Calu3 (cell line): ENCODE data around the gene CELA3B. TPM values are rescaled to one million over a fixed set of nuclear protein-coding genes. Genes with fewer than 3 reads are reported as not detected.
"Not testable (repeated sequence)": the region's sequence is repeated elsewhere in the genome, so short reads cannot be mapped to it uniquely, and the experiment has no call there.

ENCODE experiments used
- BruUV-seq: library from RNA; stranded (reverse); fragments of 400-500 nt; replicated peaks from 2 replicates; lab custom pipeline; 2021; lab: Mats Ljungman, UMichigan
- CTCF ChIA-PET: fragments of 300-600 bp; sonication (Branson Sonifier 250); formaldehyde crosslinking; loops from one replicate; lab custom pipeline; 2022; ENCODE audit warnings: antibody characterized with exemption; lab: Charles Lee
- DNase-seq: peaks from one replicate; pipeline ENCODE4 v3.0.0; 2022
- H3K27ac Mint-ChIP-seq: one replicate; pipeline ENCODE4 v1.8.0; 2022; ENCODE audit warnings: mixed read lengths; ENCODE audit not compliant: unreplicated experiment
- H3K27me3 Mint-ChIP-seq: one replicate; pipeline ENCODE4 v1.8.0; 2022; ENCODE audit warnings: mixed read lengths; ENCODE audit not compliant: unreplicated experiment
- H3K36me3 Mint-ChIP-seq: one replicate; pipeline ENCODE4 v1.8.0; 2022; ENCODE audit warnings: mild to moderate bottlenecking, moderate library complexity, mixed read lengths; ENCODE audit not compliant: insufficient read depth, unreplicated experiment
- H3K4me1 Mint-ChIP-seq: one replicate; pipeline ENCODE4 v1.8.0; 2022; ENCODE audit warnings: mild to moderate bottlenecking, low read depth, mixed read lengths; ENCODE audit not compliant: unreplicated experiment
- H3K4me3 Mint-ChIP-seq: one replicate; pipeline ENCODE4 v1.8.0; 2022; ENCODE audit warnings: mild to moderate bottlenecking, low read depth, moderate library complexity, mixed read lengths; ENCODE audit not compliant: unreplicated experiment
- H3K9me3 Mint-ChIP-seq: one replicate; pipeline ENCODE4 v1.8.0; 2022; ENCODE audit warnings: low read depth, mixed read lengths; ENCODE audit not compliant: unreplicated experiment
- CTCF ChIP-seq: fragments of 200-600 bp; IDR thresholded peaks from one replicate; pipeline ENCODE4 v1.8.0; 2022; ENCODE audit warnings: antibody characterized with exemption; ENCODE audit not compliant: unreplicated experiment
- intact Hi-C: fragments of 100-400 bp; cut with micrococcal nuclease; formaldehyde crosslinking; loops from one replicate; pipeline ENCODE4 v1.10.0; 2022; ENCODE audit not compliant: unreplicated experiment
- total RNA-seq: library from RNA; stranded (reverse); gene quantifications from 2 replicates; pipeline ENCODE4 v1.2.3, GENCODE V29; 2022

The CELA3B gene
- total RNA-seq, 1 experiment from 2014 or later = not detected

DNA sequence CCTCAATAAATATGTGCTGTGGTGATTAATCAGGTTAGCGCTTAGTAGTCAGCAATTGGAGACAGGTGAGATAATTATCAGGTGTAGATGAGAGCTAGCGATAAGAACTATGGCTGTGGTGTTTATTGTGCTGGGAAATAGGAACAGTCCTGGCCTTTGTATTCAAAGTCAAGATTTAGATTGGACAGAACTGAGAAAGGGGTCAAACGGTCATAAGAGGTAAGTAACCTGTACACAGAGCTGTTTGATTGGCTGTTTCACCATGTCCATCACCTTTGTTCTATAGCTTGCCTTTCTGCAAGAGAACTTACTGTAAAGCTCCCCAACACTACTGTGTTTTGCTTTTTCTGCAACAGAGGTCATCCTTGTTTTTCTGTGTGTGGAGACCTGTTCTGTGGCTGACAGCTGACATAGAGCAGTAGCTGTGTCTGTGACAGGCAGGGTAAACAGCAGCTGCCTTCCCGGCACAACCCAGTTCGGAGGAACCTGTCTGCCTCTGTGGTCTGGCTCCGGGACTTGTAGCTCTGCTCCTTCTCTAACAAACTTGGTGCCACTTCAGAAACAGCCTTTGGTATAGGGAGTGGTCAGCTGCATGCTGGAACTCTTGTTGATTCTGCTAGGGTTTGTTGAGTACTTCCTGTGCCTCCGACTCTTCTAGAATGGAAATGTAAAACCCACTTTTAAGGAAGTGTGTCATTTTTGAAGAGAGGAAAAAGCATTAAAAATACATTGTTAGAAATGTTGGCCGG lies 54.6 kb downstream of the CELA3B start:
- Mint-ChIP-seq H3K36me3 (no peaks in the 10 kb centered on the region), H3K4me3 (no peak overlapping the region), H3K4me1 (no peaks in the 10 kb centered on the region), H3K9me3 (no peaks in the 10 kb centered on the region), H3K27ac (no peak overlapping the region), H3K27me3 (no peaks in the 10 kb centered on the region)
- DNase-seq = no peak
- TF ChIP-seq CTCF = no peak
- CTCF ChIA-PET = interaction anchor here (1.0 kb wide), 1 partner anchor 21 kb away, joined by 3 read pairs; the partner anchor contains the start of gene CDC42
- intact Hi-C loops = no loop called here
- BruUV-seq = no TSS peak

DNA sequence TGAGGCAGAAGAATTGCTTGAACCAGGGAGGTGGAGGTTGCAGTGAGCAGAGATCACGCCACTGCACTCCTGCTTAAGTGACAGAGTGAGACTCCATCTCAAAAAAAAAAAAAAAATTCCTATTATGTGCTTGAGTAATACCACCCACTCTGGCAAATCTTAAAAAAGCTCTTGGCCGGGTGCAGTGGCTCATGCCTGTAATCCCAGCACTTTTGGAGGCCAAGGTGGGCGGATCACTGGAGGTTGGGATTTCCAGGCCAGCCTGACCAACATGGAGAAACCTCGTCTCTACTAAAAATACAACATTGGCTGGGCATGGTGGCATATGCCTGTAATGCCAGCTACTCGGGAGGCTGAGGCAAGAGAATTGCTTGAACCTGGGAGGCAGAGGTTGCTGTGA lies 58.0 kb downstream of the CELA3B start:
- CTCF ChIA-PET = interaction anchor here (0.7 to 0.8 kb wide), 3 partner anchors 41 to 1289 kb away, joined by 5 to 6 read pairs (median 5); no protein-coding TSS in a partner anchor
- H3K4me1 Mint-ChIP-seq, intact Hi-C loops, BruUV-seq, H3K9me3 Mint-ChIP-seq, H3K36me3 Mint-ChIP-seq, H3K4me3 Mint-ChIP-seq, H3K27ac Mint-ChIP-seq, H3K27me3 Mint-ChIP-seq, DNase-seq: not testable (repeated sequence)

DNA sequence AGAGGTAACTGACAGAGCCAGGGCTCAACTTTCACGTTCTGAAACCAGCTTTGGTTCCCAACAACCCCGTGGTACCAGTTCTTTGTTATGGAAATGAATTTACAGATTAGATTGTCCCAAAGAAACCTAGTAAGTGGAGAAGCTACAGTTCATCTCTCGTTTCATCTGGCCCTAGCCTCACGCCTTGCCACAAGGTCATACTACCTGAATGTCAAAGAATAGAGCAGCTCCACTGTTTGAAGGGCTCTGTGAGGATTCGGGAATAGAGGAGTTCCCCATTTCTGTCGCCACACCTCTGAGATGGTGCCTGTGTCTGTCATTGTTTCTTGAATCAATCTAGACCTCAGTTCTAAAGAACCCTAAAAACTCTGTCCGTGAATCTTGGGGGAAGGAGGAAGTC lies 60.7 kb downstream of the CELA3B start:
- intact Hi-C loops = no loop called here
- Mint-ChIP-seq H3K4me1 (peaks cover 9% of the 10 kb centered on the region), H3K36me3 (no peaks in the 10 kb centered on the region), H3K27ac (no peak overlapping the region), H3K4me3 (no peak overlapping the region), H3K27me3 (no peaks in the 10 kb centered on the region), H3K9me3 (no peaks in the 10 kb centered on the region)
- DNase-seq = no peak
- CTCF ChIA-PET = no interaction called here
- BruUV-seq = no TSS peak
- TF ChIP-seq CTCF = no peak

DNA sequence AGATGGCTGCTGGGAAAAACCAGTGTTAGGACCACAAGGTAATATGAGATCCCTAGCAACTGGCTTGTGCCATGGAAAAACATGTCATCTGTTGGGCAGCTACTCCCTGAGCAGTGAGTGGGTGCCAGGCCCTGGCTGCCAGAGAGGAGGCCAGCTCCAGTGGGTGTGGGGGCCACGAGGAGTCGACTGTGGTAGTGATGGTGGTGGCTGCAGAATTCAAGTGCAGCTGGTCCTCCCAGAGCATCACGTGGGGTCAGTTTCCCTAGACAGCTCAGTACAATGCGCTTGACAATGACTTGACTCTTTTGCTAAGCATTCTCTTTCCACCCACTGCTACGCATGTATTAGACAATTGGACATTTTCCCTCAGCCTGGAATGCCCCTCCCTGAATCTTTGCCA lies 61.2 kb downstream of the CELA3B start:
- no peaks in the 10 kb centered on the region for H3K27me3 Mint-ChIP-seq
- CTCF ChIA-PET = no interaction called here
- no peaks in the 10 kb centered on the region for H3K9me3 Mint-ChIP-seq
- peaks cover 14% of the 10 kb centered on the region for H3K4me1 Mint-ChIP-seq
- no TSS peak for BruUV-seq
- DNase-seq = no peak
- H3K27ac Mint-ChIP-seq = no peak overlapping the region
- no peak for TF ChIP-seq CTCF
- no peak overlapping the region for H3K4me3 Mint-ChIP-seq
- H3K36me3 Mint-ChIP-seq = no peaks in the 10 kb centered on the region
- intact Hi-C loops = no loop called here

Other genes with a start within 250 kb of the CELA3B start
- gene USP48, start 193.9 kb upstream of the CELA3B start, total RNA-seq = 56.6 and 62.3 TPM in 2 replicates
- 0.12 TPM in 1 of 2 replicates, not detected in the other for gene LDLRAD2, start 164.8 kb upstream of the CELA3B start, total RNA-seq
- gene HSPG2, start 39.7 kb upstream of the CELA3B start, total RNA-seq = 397 and 398 TPM in 2 replicates
- not detected in 2 replicates for gene CELA3A, start 24.6 kb downstream of the CELA3B start, total RNA-seq
- gene CDC42, start 75.7 kb downstream of the CELA3B start, total RNA-seq = 194 and 204 TPM in 2 replicates
- gene WNT4, start 166.1 kb downstream of the CELA3B start, total RNA-seq = 1.9 and 2.4 TPM in 2 replicates